ENCODE data around the gene MAP3K2. TPM values are rescaled to one million over a fixed set of nuclear protein-coding genes. Genes with fewer than 3 reads are reported as not detected.

Gene MAP3K2
- total and polyA plus RNA-seq, 2 of the 4 experiments (the other 2 are of a cell fraction): 6.2 to 30.8 TPM

GRCh38 chr2:127359520-127359919 lies 28.3 kb downstream of the MAP3K2 start:
- WGBS, 2 experiments (ENCODE audit: extremely low coverage in 2 of 2, insufficient read length in 1 of 2): no CpG with 5 or more reads among the region's 5 CpGs
- no peaks in the 10 kb centered on the region for H3K9me3 ChIP-seq (ENCODE audit: control insufficient read depth, insufficient read depth, low read length)
- H3K4me1 ChIP-seq (ENCODE audit: control insufficient read depth, insufficient read depth, low read length): peaks cover 4% of the 10 kb centered on the region
- no peak overlapping the region for H3K9ac ChIP-seq (ENCODE audit: low read depth, low read length)
- peaks cover 68% of the 10 kb centered on the region for H4K20me1 ChIP-seq (ENCODE audit: insufficient read depth, low read length)
- dilution Hi-C loops (cut with HindIII; ENCODE audit: low sequenced_read_pairs, unreplicated experiment) (no loop called here), in situ Hi-C loops (cut with MboI; ENCODE audit: low sequenced_read_pairs) (no loop called here), intact Hi-C loops (cut with micrococcal nuclease) (no loop called here)
- H3K4ac ChIP-seq (ENCODE audit: low read depth, low read length): no peak overlapping the region
- no peak overlapping the region for H3K23ac ChIP-seq (ENCODE audit: low read depth, low read length)
- H4K91ac ChIP-seq (ENCODE audit: insufficient read depth, low read depth, low read length): no peak overlapping the region
- H3K18ac ChIP-seq (ENCODE audit: low read depth, low read length): no peak overlapping the region
- no peak overlapping the region for H3K56ac ChIP-seq (ENCODE audit: extremely low read depth, insufficient read depth, low read length)
- H3K36me3 ChIP-seq (ENCODE audit: control insufficient read depth, insufficient read depth, low read length): no peaks in the 10 kb centered on the region
- H3K4me3 ChIP-seq (ENCODE audit: insufficient read depth, low read depth, low read length): no peak overlapping the region
- no peaks in the 10 kb centered on the region for H3K27me3 ChIP-seq (ENCODE audit: control insufficient read depth, insufficient read depth, low read length)
- H4K8ac ChIP-seq (ENCODE audit: low read depth in 2 of 2, low read length in 2 of 2): no peak overlapping the region
- no peak overlapping the region for H2BK20ac ChIP-seq (ENCODE audit: low read depth, low read length)
- H3K79me1 ChIP-seq (ENCODE audit: low read depth in 1 of 2, low read length in 2 of 2): peaks cover 26 to 53% of the 10 kb centered on the region in 2 experiments
- TF ChIP-seq MAZ (IDR thresholded peaks at IDR 0.05; ENCODE audit: borderline replicate concordance, low read depth, low read length) (no peak), BHLHE40 (IDR thresholded peaks at IDR 0.05; ENCODE audit: low read depth, low read length) (no peak), NFE2L2 (IDR thresholded peaks at IDR 0.05; ENCODE audit: low read depth, low read length) (no peak), ELK1 (IDR thresholded peaks at IDR 0.05; ENCODE audit: borderline replicate concordance, low read depth, low read length) (no peak), RAD21 (IDR thresholded peaks at IDR 0.05; ENCODE audit: low read length) (no peak)
- no TSS peak for BruUV-seq (replicated peaks)
- H2AK9ac ChIP-seq (replicated peaks; ENCODE audit: low read depth, low read length, poor library complexity): no peak overlapping the region
- no peak overlapping the region for H3K14ac ChIP-seq (replicated peaks; ENCODE audit: low read depth, low read length)
- H2AK5ac ChIP-seq (ENCODE audit: low read depth, low read length): no peak overlapping the region
- no peak overlapping the region for H2BK120ac ChIP-seq (ENCODE audit: low read depth, low read length)
- H3K9me1 ChIP-seq (ENCODE audit: insufficient read depth, low read length): no peaks in the 10 kb centered on the region; the same call in 1 of the 2 replicates
- no peak for DNase-seq
- H2BK15ac ChIP-seq (ENCODE audit: low read depth, low read length): no peak overlapping the region
- ChIA-PET CTCF (no interaction called here), POLR2A (ENCODE audit: unreplicated experiment) (no interaction called here)
- H3K27ac ChIP-seq (ENCODE audit: insufficient read depth, low read length): no peak overlapping the region
- no peak overlapping the region for H2BK5ac ChIP-seq (ENCODE audit: low read depth, low read length, poor library complexity, severe bottlenecking)
- ATAC-seq (ENCODE audit: low read depth): no peak
- H2AFZ ChIP-seq (replicated peaks; ENCODE audit: low read length, poor library complexity): no peak overlapping the region
- H3K4me2 ChIP-seq (ENCODE audit: low read depth, low read length): no peak overlapping the region
- H4K5ac ChIP-seq (ENCODE audit: low read depth, low read length): no peak overlapping the region
